ENCODE results near the gene ZNF695. TPM values are rescaled to one million over a fixed set of nuclear protein-coding genes. Genes with fewer than 3 reads are reported as not detected.

ZNF695 gene
- total and polyA plus RNA-seq, 9 of the 15 experiments (the other 6 are each of a cell fraction or from before 2014, with no cell fraction given), result 8.7 to 15.2 (median 10.9) TPM

- ChIA-PET POLR2A (no interaction called here), CTCF (ENCODE audit: low intra/inter-chr PET ratio) (no interaction called here)
- FAIRE-seq (no peak), ATAC-seq (no peak), DNase-seq (ENCODE audit: extremely low read depth in 1 of 4, low spot score in 3 of 4) (no peak)
- H3K9me1 ChIP-seq (ENCODE audit: control insufficient read depth, insufficient read depth, low read length), result no peaks in the 10 kb centered on the region
- no peak overlapping the region for H3K4me3 ChIP-seq
- TF ChIP-seq EZH2 (IDR thresholded peaks at IDR 0.05; ENCODE audit: borderline replicate concordance, low read depth, low read length) (no peak), POLR2AphosphoS2 (IDR thresholded peaks at IDR 0.05; ENCODE audit: low read length) (no peak), GABPA (tag; conservative IDR thresholded peaks at IDR 0.05; ENCODE audit: low read depth) (no peak), RCOR1 (IDR thresholded peaks at IDR 0.05; ENCODE audit: borderline replicate concordance in 1 of 2, low read depth in 2 of 2, low read length in 2 of 2) (no peak), KAT8 (IDR thresholded peaks at IDR 0.05; ENCODE audit: low read depth) (no peak), NR1H2 (CRISPR knock-in tag; IDR thresholded peaks at IDR 0.05) (no peak), PCBP2 (IDR thresholded peaks at IDR 0.05; ENCODE audit: low read depth, low read length, poor library complexity, severe bottlenecking) (no peak), CBX2 (IDR thresholded peaks at IDR 0.05; ENCODE audit: insufficient read depth, low read length, poor library complexity, severe bottlenecking) (no peak), CCNT2 (IDR thresholded peaks at IDR 0.05; ENCODE audit: borderline replicate concordance, extremely low read depth, insufficient read length, low read depth, low read length) (no peak), DDX20 (tag; IDR thresholded peaks at IDR 0.05; ENCODE audit: low read depth) (no peak)
- TF ChIP-seq, protein P1, sequence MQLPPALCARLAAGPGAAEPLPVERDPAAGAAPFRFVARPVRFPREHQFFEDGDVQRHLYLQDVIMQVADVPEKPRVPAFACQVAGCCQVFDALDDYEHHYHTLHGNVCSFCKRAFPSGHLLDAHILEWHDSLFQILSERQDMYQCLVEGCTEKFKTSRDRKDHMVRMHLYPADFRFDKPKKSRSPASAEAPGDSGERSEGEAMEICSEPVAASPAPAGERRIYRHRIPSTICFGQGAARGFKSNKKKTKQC (CRISPR knock-in tag; IDR thresholded peaks at IDR 0.05), result no peak
- H2AFZ ChIP-seq (ENCODE audit: low read depth, low read length), result no peak overlapping the region
- H3K27me3 ChIP-seq (ENCODE audit: control insufficient read depth in 2 of 2, insufficient read depth in 2 of 2, low read length in 2 of 2), result no peaks in the 10 kb centered on the region
- peaks cover 0 to 5% of the 10 kb centered on the region in 2 experiments; a peak in 2 of 5 replicates for H3K4me1 ChIP-seq (replicated peaks in 1 of 2; ENCODE audit: control insufficient read depth in 2 of 2, insufficient read depth in 2 of 2, low read length in 2 of 2)
- no peak overlapping the region for H3K9ac ChIP-seq (ENCODE audit: insufficient read depth in 1 of 2, low read depth in 2 of 2, low read length in 2 of 2)
- H4K20me1 ChIP-seq (replicated peaks; ENCODE audit: control insufficient read depth, insufficient read depth, low read length), result no peaks in the 10 kb centered on the region
- in situ Hi-C loops (cut with MboI), result no loop called here
- no TSS peak for BruUV-seq (replicated peaks)
- no peaks in the 10 kb centered on the region for H3K36me3 ChIP-seq (ENCODE audit: control insufficient read depth, insufficient read depth, low read length)
- no peak overlapping the region for H3K27ac ChIP-seq (ENCODE audit: extremely low read depth, low read depth, low read length)
- H3K9me3 ChIP-seq (replicated peaks; ENCODE audit: control insufficient read depth, insufficient read depth, low read depth, low read length), result peaks cover 29% of the 10 kb centered on the region
- peaks cover 63% of the 10 kb centered on the region for H3K79me2 ChIP-seq (ENCODE audit: control insufficient read depth, insufficient read depth, low read length)
- intact Hi-C loops (cut with micrococcal nuclease), result no loop called here
- H3K4me2 ChIP-seq (ENCODE audit: insufficient read depth, low read length), result no peak overlapping the region
- 86% methylated on average over 2 of the region's 2 CpGs for WGBS (ENCODE audit: insufficient coverage, low coverage, missing lambda C conversion rate)
Measured at GRCh38 chr1:247056071-247056470, 48.2 kb upstream of the ZNF695 start.

Measured in K562 (cell line).